ENCODE measurements around the gene EPHA2.

- TF ChIP-seq CTCF (IDR thresholded peaks at IDR 0.05), result no peak
- TF ChIP-seq POLR2A (IDR thresholded peaks at IDR 0.05), result no peak
Observed at GRCh38 chr1:16161717-16162116, 5.8 kb upstream of the EPHA2 start.

All from testis (tissue), 2 donors.